WTC11 (cell line): Measurements from ENCODE around the gene ROPN1L. TPM values are rescaled to one million over a fixed set of nuclear protein-coding genes. Genes with fewer than 3 reads are reported as not detected.

ENCODE experiments used
- ATAC-seq: fragments of 200-7000 bp; cut with Tn5 transposase; 2 replicates; pipeline ENCODE4 v1.10.0; 2021; ENCODE audit warnings: mild to moderate bottlenecking, moderate library complexity
- CTCF ChIA-PET: fragments of 300-600 bp; sonication (Branson Sonifier 250); formaldehyde crosslinking; loops from one replicate; lab custom pipeline; 2021; ENCODE audit warnings: antibody characterized with exemption; lab: Charles Lee
- POLR2A ChIA-PET: fragments of 350-600 bp; sonication (Branson Sonifier 250); formaldehyde crosslinking; loops from one replicate; lab custom pipeline; 2021; ENCODE audit warnings: antibody characterized with exemption; lab: Charles Lee
- DNase-seq: peaks from one replicate; pipeline ENCODE4 v3.0.0; 2021; ENCODE audit warnings: low spot score
- H3K27ac Mint-ChIP-seq: 2 replicates; pipeline ENCODE4 v1.8.0; 2021; ENCODE audit warnings: mixed read lengths
- H3K27me3 Mint-ChIP-seq: 2 replicates; pipeline ENCODE4 v1.8.0; 2021; ENCODE audit warnings: low read depth, mild to moderate bottlenecking, moderate library complexity, mixed read lengths
- H3K36me3 Mint-ChIP-seq: 2 replicates; pipeline ENCODE4 v1.8.0; 2021; ENCODE audit warnings: mixed read lengths
- H3K4me1 Mint-ChIP-seq: 2 replicates; pipeline ENCODE4 v1.8.0; 2022; ENCODE audit warnings: mixed read lengths
- H3K4me3 Mint-ChIP-seq: 2 replicates; pipeline ENCODE4 v1.8.0; 2021; ENCODE audit warnings: mild to moderate bottlenecking, moderate library complexity, mixed read lengths
- H3K9me3 Mint-ChIP-seq: 2 replicates; pipeline ENCODE4 v1.8.0; 2021; ENCODE audit warnings: mixed read lengths
- AR ChIP-seq: fragments of 250-450 bp; sonication (Bioruptor Pico); IDR thresholded peaks from 2 replicates; pipeline ENCODE4 v1.9.0; 2021; ENCODE audit warnings: mild to moderate bottlenecking
- ATF6 ChIP-seq: sonication (generic); formaldehyde crosslinking; IDR thresholded peaks from 2 replicates; pipeline ENCODE4 v1.8.1; 2023; ENCODE audit warnings: mild to moderate bottlenecking, missing genetic modification reagents
- CDX4 ChIP-seq: fragments of 250-450 bp; sonication (Bioruptor Pico); IDR thresholded peaks from 2 replicates; pipeline ENCODE4 v1.9.0; 2021; ENCODE audit warnings: moderate library complexity, mild to moderate bottlenecking, inconsistent platforms, borderline replicate concordance
- CREB1 ChIP-seq: sonication (generic); formaldehyde crosslinking; IDR thresholded peaks from 2 replicates; pipeline ENCODE4 v1.8.0; 2023; ENCODE audit warnings: mild to moderate bottlenecking, missing genetic modification reagents
- CREM ChIP-seq: sonication (generic); formaldehyde crosslinking; IDR thresholded peaks from 2 replicates; pipeline ENCODE4 v1.8.1; 2022; ENCODE audit warnings: mild to moderate bottlenecking, missing genetic modification reagents, moderate library complexity
- CTCF ChIP-seq: fragments of 200-600 bp; IDR thresholded peaks from 2 replicates; pipeline ENCODE4 v1.8.0; 2022; ENCODE audit warnings: antibody characterized with exemption
- FOXP1 ChIP-seq: sonication (generic); formaldehyde crosslinking; IDR thresholded peaks from 2 replicates; pipeline ENCODE4 v1.8.0; 2022; ENCODE audit warnings: missing genetic modification reagents, mild to moderate bottlenecking, moderate library complexity, borderline replicate concordance
- GRHL2 ChIP-seq: fragments of 250-450 bp; sonication (Bioruptor Pico); IDR thresholded peaks from 2 replicates; pipeline ENCODE4 v1.8.0; 2022; ENCODE audit warnings: mild to moderate bottlenecking, moderate library complexity; ENCODE audit not compliant: insufficient replicate concordance, severe bottlenecking
- HMGXB4 ChIP-seq: sonication (generic); formaldehyde crosslinking; IDR thresholded peaks from 2 replicates; pipeline ENCODE4 v1.8.1; 2023; ENCODE audit warnings: mild to moderate bottlenecking, moderate library complexity, missing genetic modification reagents
- IRF2 ChIP-seq: sonication (generic); formaldehyde crosslinking; IDR thresholded peaks from 2 replicates; pipeline ENCODE4 v1.8.0; 2022; ENCODE audit warnings: low read depth, missing genetic modification reagents, borderline replicate concordance
- KAT7 ChIP-seq: sonication (generic); formaldehyde crosslinking; IDR thresholded peaks from 2 replicates; pipeline ENCODE4 v1.8.1; 2023; ENCODE audit warnings: missing genetic modification reagents, mild to moderate bottlenecking, borderline replicate concordance
- MXD4 ChIP-seq: fragments of 250-450 bp; sonication (Bioruptor Pico); IDR thresholded peaks from 2 replicates; pipeline ENCODE4 v1.8.0; 2021; ENCODE audit warnings: mild to moderate bottlenecking, moderate library complexity, borderline replicate concordance
- PREB ChIP-seq: sonication (generic); formaldehyde crosslinking; IDR thresholded peaks from 2 replicates; pipeline ENCODE4 v1.8.1; 2022; ENCODE audit warnings: mild to moderate bottlenecking, missing genetic modification reagents, moderate library complexity, borderline replicate concordance
- SOX15 ChIP-seq: fragments of 250-450 bp; sonication (Bioruptor Pico); IDR thresholded peaks from 2 replicates; pipeline ENCODE4 v1.9.0; 2021; ENCODE audit warnings: mild to moderate bottlenecking
- TCF7 ChIP-seq: sonication (generic); formaldehyde crosslinking; IDR thresholded peaks from 2 replicates; pipeline ENCODE4 v1.8.0; 2022; ENCODE audit warnings: mild to moderate bottlenecking, low read depth, missing genetic modification reagents, moderate library complexity
- USF1 ChIP-seq: sonication (generic); formaldehyde crosslinking; IDR thresholded peaks from 2 replicates; pipeline ENCODE4 v1.8.0; 2022; ENCODE audit warnings: mild to moderate bottlenecking, missing genetic modification reagents
- ZNF121 ChIP-seq: sonication (generic); formaldehyde crosslinking; IDR thresholded peaks from 2 replicates; pipeline ENCODE4 v1.8.0; 2023; ENCODE audit warnings: missing genetic modification reagents
- ZNF396 ChIP-seq: fragments of 250-450 bp; sonication (Bioruptor Pico); IDR thresholded peaks from 2 replicates; pipeline ENCODE4 v1.8.0; 2021; ENCODE audit warnings: mild to moderate bottlenecking, moderate library complexity, borderline replicate concordance
- ZNF512 ChIP-seq: sonication (generic); formaldehyde crosslinking; IDR thresholded peaks from 2 replicates; pipeline ENCODE4 v1.8.1; 2022; ENCODE audit warnings: missing genetic modification reagents, borderline replicate concordance
- total RNA-seq: library from RNA; stranded (reverse); gene quantifications from 3 replicates; pipeline ENCODE4 v1.2.3, GENCODE V29; 2021

The ROPN1L gene
- total RNA-seq, 1 experiment from 2014 or later, result not detected

- H3K27ac Mint-ChIP-seq, result no peak overlapping the region
- no peaks in the 10 kb centered on the region for H3K9me3 Mint-ChIP-seq
- TF ChIP-seq PREB (no peak), FOXP1 (0 out of 2 replicates have a peak, but pooled peaks have one; percentile 31)
- TF ChIP-seq, all 79 proteins: peak for 1
- ATAC-seq, result peak; percentile 60
- no peak for DNase-seq
- Mint-ChIP-seq H3K27me3 (no peaks in the 10 kb centered on the region), H3K4me1 (peaks cover 11% of the 10 kb centered on the region), H3K4me3 (no peak overlapping the region), H3K36me3 (no peaks in the 10 kb centered on the region)
- POLR2A ChIA-PET, result no interaction called here
- CTCF ChIA-PET, result interaction anchor here (0.7 to 2.9 kb wide), 12 partner anchors 9 to 187 kb away, joined by 3 to 10 read pairs (median 4); no protein-coding TSS in a partner anchor
These were observed 60.9 kb downstream of the ROPN1L start for GRCh38 chr5:10502578-10502977.

GRCh38 chr5:10503321-10503720, 61.6 kb downstream of the ROPN1L start:
- Mint-ChIP-seq H3K4me1 (peaks cover 11% of the 10 kb centered on the region), H3K27me3 (no peaks in the 10 kb centered on the region), H3K4me3 (no peak overlapping the region), H3K27ac (no peak overlapping the region), H3K9me3 (no peaks in the 10 kb centered on the region), H3K36me3 (no peaks in the 10 kb centered on the region)
- ChIA-PET CTCF (interaction anchor here (1.0 to 2.9 kb wide), 3 partner anchors 46 to 124 kb away, joined by 3 to 8 read pairs (median 3); no protein-coding TSS in a partner anchor), POLR2A (no interaction called here)
- no peak for TF ChIP-seq USF1 (CRISPR knock-in tag)
- no peak for TF ChIP-seq TCF7 (CRISPR knock-in tag)
- no peak for TF ChIP-seq CREB1 (CRISPR knock-in tag)
- no peak for TF ChIP-seq HMGXB4 (CRISPR knock-in tag)
- TF ChIP-seq CTCF, result no peak
- TF ChIP-seq ZNF121 (CRISPR knock-in tag), result no peak
- no peak for TF ChIP-seq AR
- TF ChIP-seq ATF6 (CRISPR knock-in tag), result no peak
- TF ChIP-seq SOX15 (CRISPR knock-in tag), result no peak
- TF ChIP-seq CREM, result no peak
- no peak for TF ChIP-seq CDX4
- TF ChIP-seq ZNF396 (CRISPR knock-in tag), result no peak
- TF ChIP-seq MXD4 (CRISPR knock-in tag), result no peak
- TF ChIP-seq IRF2 (CRISPR knock-in tag), result no peak
- no peak for TF ChIP-seq ZNF512 (CRISPR knock-in tag)
- TF ChIP-seq KAT7, result no peak
- no peak for TF ChIP-seq GRHL2 (CRISPR knock-in tag)
- ATAC-seq (no peak), DNase-seq (no peak)
